ENCODE results near the gene C1QL1.

- TF ChIP-seq ZFX (CRISPR knock-in tag; IDR thresholded peaks at IDR 0.05; ENCODE audit: low read depth) (no peak), MEIS1 (CRISPR knock-in tag; IDR thresholded peaks at IDR 0.05; ENCODE audit: borderline replicate concordance) (no peak), MED13 (CRISPR knock-in tag; IDR thresholded peaks at IDR 0.05) (no peak), MAX (IDR thresholded peaks at IDR 0.05) (no peak), FOXM1 (CRISPR knock-in tag; IDR thresholded peaks at IDR 0.05) (no peak), JUN (CRISPR knock-in tag; IDR thresholded peaks at IDR 0.05) (no peak), RFX5 (IDR thresholded peaks at IDR 0.05; ENCODE audit: low read depth, low read length) (no peak), NCOR1 (IDR thresholded peaks at IDR 0.05; ENCODE audit: borderline replicate concordance, low read length) (no peak)
Measured at GRCh38 chr17:44952946-44953475, 15.1 kb downstream of the C1QL1 start.

Data from HepG2 (cell line).